Kidney (tissue), 14 donors: ENCODE measurements around the gene ATOH1. TPM values are rescaled to one million over a fixed set of nuclear protein-coding genes. Genes with fewer than 3 reads are reported as not detected.

ENCODE experiments used
- DNase-seq, 5 donors: peaks; one replicate each; pipeline ENCODE4 v3.0.0-alpha.2; 2013 to 2020
- FAIRE-seq: peaks from 2 replicates; lab custom pipeline; 2012; peaks lifted over from hg19 to GRCh38; lab: Jason Lieb, UNC
- H3K27ac ChIP-seq, 2 donors: one replicate each; pipeline ENCODE4 v1.7.0; 2013; ENCODE audit warnings: low read depth in 2 of 2, low read length in 2 of 2, inconsistent platforms in 1 of 2
- H3K27me3 ChIP-seq: one replicate; pipeline ENCODE4 v1.7.1; 2013; ENCODE audit warnings: low read length, inconsistent platforms; ENCODE audit not compliant: control insufficient read depth, insufficient read depth
- H3K36me3 ChIP-seq, 3 donors: one replicate each; pipeline versions ENCODE4 v1.7.0 to v1.7.1; 2013; ENCODE audit warnings: low read length in 3 of 3, control low read depth in 1 of 3, inconsistent platforms in 1 of 3; ENCODE audit not compliant: insufficient read depth in 3 of 3, control insufficient read depth in 2 of 3
- H3K4me1 ChIP-seq, 3 donors: one replicate each; pipeline versions ENCODE4 v1.7.0 to v1.7.1; 2013; ENCODE audit warnings: low read length in 3 of 3, inconsistent platforms in 1 of 3, low read depth in 1 of 3; ENCODE audit not compliant: control insufficient read depth in 2 of 3, insufficient read depth in 2 of 3
- H3K4me3 ChIP-seq, 3 donors: one replicate each; pipeline versions ENCODE4 v1.7.0 to v1.8.1; 2013; ENCODE audit warnings: low read length in 3 of 3, control low read depth in 1 of 3, inconsistent platforms in 1 of 3
- H3K9ac ChIP-seq, 3 donors: one replicate each; pipeline versions ENCODE4 v1.7.0 to v1.7.1; 2013; ENCODE audit warnings: low read length in 3 of 3, control low read depth in 1 of 3, inconsistent platforms in 1 of 3
- H3K9me3 ChIP-seq, 3 donors: one replicate each; pipeline versions ENCODE4 v1.7.0 to v1.7.1; 2013; ENCODE audit warnings: low read length in 3 of 3, control low read depth in 1 of 3, inconsistent platforms in 1 of 3; ENCODE audit not compliant: control insufficient read depth in 2 of 3, insufficient read depth in 1 of 3
- CTCF ChIP-seq: IDR thresholded peaks from 3 replicates; pipeline ENCODE4 v1.5.1; 2012; ENCODE audit warnings: mild to moderate bottlenecking, moderate library complexity, borderline replicate concordance; ENCODE audit not compliant: insufficient read depth; ENCODE audit errors: extremely low read depth
- intact Hi-C: fragments of 100-400 bp; cut with DNase I; formaldehyde crosslinking; loops from one replicate; pipeline ENCODE4 v1.11.1; 2022
- polyA plus RNA-seq: library from polyadenylated mRNA; stranded (reverse); fragments of 350-450 nt; fragmentation: Illumina TruSeq; extraction: RNeasy Lipid Tissue Mini Kit (QIAGEN cat#74804); gene quantifications from one replicate; pipeline ENCODE4 v1.2.3, GENCODE V29; 2014; ENCODE audit warnings: low read depth, low replicate concordance; ENCODE audit not compliant: insufficient read depth
- total RNA-seq: library from RNA; stranded (reverse); fragmentation: NEBNext Ultra II Directional; extraction: Animal tissue kit (Norgen Biotek cat#: 25700); gene quantifications from one replicate; pipeline ENCODE4 v1.2.1, GENCODE V29; 2021
- donor health status: control.
- donor health status: control.
- donor health status: control.
- donor health status: control.
- donor health status: control.
- donor health status: DM: yes; HTN: yes; CAD: no.
- donor health status: Normal renal cell carcinoma (clear cell type).

The ATOH1 gene
- total and polyA plus RNA-seq, 2 donors from 2014 or later = not detected

GRCh38 chr4:93831716-93832496 is 3.4 kb downstream of the ATOH1 start:
- TF ChIP-seq CTCF = no peak
- no peak overlapping the region for H3K9ac ChIP-seq
- H3K27ac ChIP-seq = no peak overlapping the region
- H3K9me3 ChIP-seq = no peaks in the 10 kb centered on the region
- DNase-seq = peak in 1 of 5 donors; percentile 26
- no peak overlapping the region for H3K4me3 ChIP-seq
- intact Hi-C loops = no loop called here
- peaks cover 77% of the 10 kb centered on the region for H3K27me3 ChIP-seq
- H3K36me3 ChIP-seq = no peaks in the 10 kb centered on the region
- H3K4me1 ChIP-seq = peaks cover 0 to 9% (median 0%) of the 10 kb centered on the region in 3 donors
- FAIRE-seq = no peak

DNA sequence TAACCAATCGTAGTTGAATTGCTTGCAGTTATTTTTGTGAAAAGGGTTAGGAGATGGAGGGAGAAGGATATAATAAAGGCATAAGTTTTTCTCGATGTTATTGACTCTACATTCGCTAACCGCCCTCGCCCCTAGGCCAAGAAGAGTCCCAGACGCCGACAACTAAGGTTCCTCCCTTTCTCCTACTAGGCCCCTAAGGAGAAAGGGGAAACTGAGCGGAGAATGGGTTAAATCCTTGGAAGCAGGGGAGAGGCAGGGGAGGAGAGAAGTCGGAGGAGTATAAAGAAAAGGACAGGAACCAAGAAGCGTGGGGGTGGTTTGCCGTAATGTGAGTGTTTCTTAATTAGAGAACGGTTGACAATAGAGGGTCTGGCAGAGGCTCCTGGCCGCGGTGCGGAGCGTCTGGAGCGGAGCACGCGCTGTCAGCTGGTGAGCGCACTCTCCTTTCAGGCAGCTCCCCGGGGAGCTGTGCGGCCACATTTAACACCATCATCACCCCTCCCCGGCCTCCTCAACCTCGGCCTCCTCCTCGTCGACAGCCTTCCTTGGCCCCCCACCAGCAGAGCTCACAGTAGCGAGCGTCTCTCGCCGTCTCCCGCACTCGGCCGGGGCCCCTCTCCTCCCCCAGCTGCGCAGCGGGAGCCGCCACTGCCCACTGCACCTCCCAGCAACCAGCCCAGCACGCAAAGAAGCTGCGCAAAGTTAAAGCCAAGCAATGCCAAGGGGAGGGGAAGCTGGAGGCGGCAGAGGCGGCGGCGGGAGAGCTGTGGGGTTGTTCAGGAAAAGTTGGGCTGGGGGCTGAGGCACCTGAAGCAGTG is 5.9 kb downstream of the ATOH1 start:
- Histone ChIP-seq H3K27ac (no peak overlapping the region), H3K4me1 (peaks cover 0 to 2% (median 0%) of the 10 kb centered on the region in 3 donors), H3K9ac (no peak overlapping the region), H3K36me3 (no peaks in the 10 kb centered on the region), H3K9me3 (no peaks in the 10 kb centered on the region), H3K27me3 (peaks cover 65% of the 10 kb centered on the region), H3K4me3 (no peak overlapping the region)
- DNase-seq (peak; percentile 35 to 57 (median 49)), FAIRE-seq (no peak)
- no peak for TF ChIP-seq CTCF
- intact Hi-C loops = no loop called here

GRCh38 chr4:93835929-93836328 is 7.4 kb downstream of the ATOH1 start:
- FAIRE-seq (no peak), DNase-seq (no peak)
- intact Hi-C loops = no loop called here
- H3K4me1 ChIP-seq = no peaks in the 10 kb centered on the region
- H3K9me3 ChIP-seq = no peaks in the 10 kb centered on the region
- no peak for TF ChIP-seq CTCF
- H3K9ac ChIP-seq = no peak overlapping the region
- H3K27me3 ChIP-seq = peaks cover 52% of the 10 kb centered on the region
- H3K36me3 ChIP-seq = no peaks in the 10 kb centered on the region
- no peak overlapping the region for H3K27ac ChIP-seq
- H3K4me3 ChIP-seq = no peak overlapping the region
